WI38 (cell line): ENCODE data around the gene SLC31A2.
"Not testable (repeated sequence)": the region's sequence is repeated elsewhere in the genome, so short reads cannot be mapped to it uniquely, and the experiment has no call there.

ENCODE experiments used
- H3K4me3 ChIP-seq: 2 replicates; pipeline ENCODE4 v1.5.1; 2011; ENCODE audit warnings: low read depth, mild to moderate bottlenecking, control low read depth, low read length
- CTCF ChIP-seq: IDR thresholded peaks from 2 replicates; pipeline ENCODE4 v1.5.1; 2012; ENCODE audit warnings: low read depth, mild to moderate bottlenecking, control low read depth, low read length

Gene SLC31A2

DNA sequence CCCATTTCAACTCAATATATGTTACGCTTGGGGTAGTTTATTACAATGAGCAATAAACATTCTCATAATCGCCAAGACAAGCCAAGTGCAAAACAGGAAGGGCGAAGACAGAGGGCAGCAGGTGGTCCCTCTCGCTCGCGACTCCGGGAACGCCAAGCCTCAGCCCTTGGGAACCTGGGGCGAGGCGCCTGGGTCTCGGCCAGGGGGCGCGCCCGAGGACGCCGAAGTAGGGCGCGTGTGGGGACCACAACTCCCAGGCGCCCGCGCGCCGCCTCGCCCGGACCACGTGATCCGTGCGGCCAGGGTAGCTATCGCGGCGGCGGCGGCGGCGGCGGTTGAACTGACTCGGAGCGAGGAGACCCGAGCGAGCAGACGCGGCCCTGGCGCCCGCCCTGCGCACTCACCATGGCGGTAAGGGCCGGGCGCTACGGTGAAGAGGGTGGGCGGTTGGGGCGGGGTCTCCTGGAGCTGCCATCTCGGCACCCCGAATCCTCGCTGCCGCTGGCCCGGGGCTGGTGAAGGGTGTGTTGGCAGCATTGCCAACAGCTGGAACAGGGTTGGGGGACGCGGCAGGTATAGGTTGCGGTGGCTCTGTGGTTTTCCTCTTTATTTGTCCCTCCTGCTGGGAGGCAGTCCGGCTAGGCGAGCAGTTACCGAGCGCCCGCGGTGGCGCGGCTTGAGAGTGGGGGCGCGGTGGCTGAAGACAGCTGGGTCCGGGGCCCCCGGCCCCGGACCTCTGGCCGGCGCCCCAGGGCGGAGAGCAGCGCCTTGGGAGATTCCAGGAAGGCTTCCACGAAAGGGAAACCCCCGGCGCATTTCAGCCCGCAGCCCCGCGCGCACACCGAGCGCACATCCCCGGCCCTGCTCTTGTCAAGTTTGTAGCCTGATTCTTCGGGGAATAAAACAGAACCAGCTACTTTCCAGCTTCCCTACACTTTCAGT, at the start of gene SLC31A2:
Gene SLC31A2 (plus strand): TSS at position 338 of the 942 bp plus-strand sequence. CDS start 68 bp downstream, at position 406.
- TF ChIP-seq CTCF, result peak; percentile 31; the same call in 1 of the 2 replicates
- H3K4me3 ChIP-seq, result peak within 1 kb of the TSS; percentile 86

DNA sequence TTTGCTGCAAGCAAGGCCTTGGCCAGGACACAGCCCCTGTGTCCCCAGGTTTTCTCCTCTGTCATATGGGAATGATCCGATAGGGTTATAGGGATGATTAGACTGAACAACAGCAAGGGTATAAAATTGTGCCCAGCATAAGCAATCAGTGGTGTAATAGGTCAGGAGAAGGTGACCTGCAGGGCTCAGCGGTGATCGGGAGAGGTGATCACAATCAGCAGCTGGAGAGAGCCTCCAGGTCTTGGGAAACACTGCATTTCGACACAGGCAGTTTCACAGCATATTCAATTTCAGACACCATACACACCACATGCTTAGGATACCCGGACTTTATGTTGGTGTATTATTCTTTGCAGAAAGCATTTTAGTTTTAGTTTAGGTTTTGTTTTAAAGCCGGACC, 45.5 kb upstream of the SLC31A2 start:
- not testable (repeated sequence) for H3K4me3 ChIP-seq

DNA sequence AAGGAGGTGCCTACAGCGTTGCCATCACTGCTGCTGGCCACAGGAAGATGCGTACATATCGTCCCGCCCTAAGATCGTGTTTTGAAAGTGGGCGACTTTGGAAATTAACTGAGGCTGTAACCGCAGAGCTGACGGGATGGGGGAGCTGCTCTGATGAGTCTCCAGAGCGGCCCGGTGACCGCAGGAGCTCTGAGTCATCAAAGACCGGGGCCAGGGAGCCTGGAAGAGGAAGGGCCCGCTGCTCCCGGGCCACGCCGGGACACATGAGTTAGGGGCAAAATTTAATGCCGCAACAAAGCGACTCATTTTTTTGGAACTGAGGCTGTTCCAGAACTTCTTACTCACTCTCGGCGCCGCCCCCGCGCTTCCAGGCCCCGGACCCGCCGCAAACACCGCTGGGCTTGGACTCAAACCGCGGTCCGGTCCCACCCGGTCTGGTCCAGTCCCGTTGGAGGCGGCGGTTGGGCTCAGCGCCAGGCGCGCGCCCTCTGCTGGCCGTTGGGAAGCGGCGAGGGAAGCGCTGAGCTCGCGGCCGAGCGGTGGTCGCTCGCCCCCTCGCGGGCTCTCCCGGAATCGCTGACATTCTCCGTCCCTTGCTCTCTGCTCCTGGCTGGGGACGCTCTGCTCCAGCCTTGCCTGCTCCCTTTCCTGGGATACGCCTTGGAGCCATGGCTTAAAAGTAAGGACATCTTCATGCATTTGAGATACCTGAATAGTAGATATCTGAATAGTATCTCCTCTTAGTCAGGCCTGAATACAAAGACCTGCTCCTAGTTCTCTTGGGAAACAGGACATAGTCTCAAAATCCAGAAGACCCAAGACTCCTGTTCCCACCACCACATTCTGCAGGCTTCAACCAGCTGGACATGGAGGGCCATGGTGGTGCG, 39.5 kb upstream of the SLC31A2 start:
- not testable (repeated sequence) for H3K4me3 ChIP-seq

GRCh38 chr9:113112706-113113510, 37.9 kb upstream of the SLC31A2 start:
- not testable (repeated sequence) for H3K4me3 ChIP-seq
- TF ChIP-seq CTCF, result 0 out of 2 replicates have a peak, but pooled peaks have one; percentile 8

- not testable (repeated sequence) for H3K4me3 ChIP-seq
Measured at GRCh38 chr9:113118829-113119228, 32.0 kb upstream of the SLC31A2 start.

- no peak for TF ChIP-seq CTCF
- H3K4me3 ChIP-seq, result no peak overlapping the region
Measured at GRCh38 chr9:113125386-113126035, 25.3 kb upstream of the SLC31A2 start.

- H3K4me3 ChIP-seq, result no peak overlapping the region
- no peak for TF ChIP-seq CTCF
Measured at GRCh38 chr9:113129466-113129865, 21.3 kb upstream of the SLC31A2 start.

DNA sequence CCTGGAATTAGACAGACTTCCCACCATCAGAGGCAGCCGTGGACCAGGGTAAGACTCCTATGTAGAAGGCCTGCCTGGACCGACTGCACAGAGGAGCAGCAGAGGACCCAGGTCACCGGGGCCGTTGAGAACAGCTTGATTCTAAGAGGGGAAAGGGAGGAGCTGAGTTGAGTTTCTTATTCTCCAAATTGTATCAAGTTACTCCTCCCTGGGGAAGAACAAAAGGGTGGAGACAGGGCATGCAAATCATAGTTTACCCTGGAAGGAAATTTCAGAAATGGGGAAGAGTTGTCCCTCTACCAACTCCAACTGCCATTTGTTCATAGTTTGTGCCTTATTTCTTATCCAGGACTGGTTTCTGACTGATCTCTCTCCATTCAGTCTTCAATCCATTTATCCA, 20.9 kb upstream of the SLC31A2 start:
- no peak overlapping the region for H3K4me3 ChIP-seq
- no peak for TF ChIP-seq CTCF
